Cardiac septum (tissue), 1 donor: Measurements from ENCODE around the gene BTBD9. TPM values are rescaled to one million over a fixed set of nuclear protein-coding genes. Genes with fewer than 3 reads are reported as not detected.
A peak's percentile ranks its signal among the peaks of the same experiment; 100 is the strongest.

Experiments used
- DNase-seq: peaks from one replicate; pipeline ENCODE4 v3.0.0-alpha.2; 2020; ENCODE audit warnings: low spot score
- intact Hi-C: fragments of 100-400 bp; cut with DNase I; formaldehyde crosslinking; loops from one replicate; pipeline ENCODE4 v1.14.0; 2022
- total RNA-seq: library from RNA; stranded (reverse); fragmentation: NEBNext Ultra II Directional; extraction: Animal tissue kit (Norgen Biotek cat#: 25700); gene quantifications from one replicate; pipeline ENCODE4 v1.2.1, GENCODE V29; 2021
- donor health status: DM: no; HTN: no; CAD: no.

Gene BTBD9
- total RNA-seq, 1 donor from 2014 or later, result 24.2 TPM

DNA sequence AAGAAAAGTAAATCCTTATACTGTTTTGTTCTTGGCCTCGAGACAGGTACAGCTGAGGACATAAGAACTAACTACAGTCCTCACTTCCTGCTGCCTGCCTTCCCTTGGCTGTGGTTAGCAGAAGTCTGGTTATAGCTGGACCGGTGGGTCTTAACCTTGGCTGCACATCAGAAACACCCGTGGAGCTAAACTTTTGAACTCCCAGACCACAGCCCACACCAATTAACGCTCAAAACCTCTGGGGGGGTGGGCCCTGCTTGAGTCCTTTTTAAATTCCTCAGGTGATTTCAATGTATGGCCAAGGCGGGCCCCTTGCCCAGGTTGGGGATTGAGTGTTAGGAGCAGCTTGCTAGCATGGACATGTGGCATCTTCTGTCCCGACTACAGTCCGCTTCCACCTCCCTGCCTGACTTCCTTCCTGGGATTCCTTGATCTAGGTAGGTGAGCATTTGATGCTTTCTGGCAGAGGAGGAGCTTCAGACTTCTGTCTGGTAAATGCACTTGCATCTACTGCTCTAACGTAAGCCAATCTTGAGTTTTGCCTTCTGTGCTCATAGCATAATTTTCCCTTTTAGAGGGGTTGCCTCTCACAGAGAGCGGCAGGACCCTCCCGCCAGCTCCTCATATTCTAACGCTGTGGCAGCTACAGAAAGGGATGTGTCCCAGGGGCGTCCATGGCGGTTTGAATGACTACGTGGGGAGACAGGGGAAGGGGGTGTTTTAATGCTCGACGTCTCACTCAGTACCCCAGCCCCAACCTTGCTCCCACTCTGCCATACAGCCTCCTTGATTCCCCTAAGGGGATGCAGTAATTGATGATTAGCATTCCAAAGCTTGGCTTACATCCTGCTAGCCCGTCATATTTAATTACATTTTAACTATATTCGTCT is 430.1 kb downstream of the BTBD9 start:
- DNase-seq, result no peak
- intact Hi-C loops, result no loop called here

DNA sequence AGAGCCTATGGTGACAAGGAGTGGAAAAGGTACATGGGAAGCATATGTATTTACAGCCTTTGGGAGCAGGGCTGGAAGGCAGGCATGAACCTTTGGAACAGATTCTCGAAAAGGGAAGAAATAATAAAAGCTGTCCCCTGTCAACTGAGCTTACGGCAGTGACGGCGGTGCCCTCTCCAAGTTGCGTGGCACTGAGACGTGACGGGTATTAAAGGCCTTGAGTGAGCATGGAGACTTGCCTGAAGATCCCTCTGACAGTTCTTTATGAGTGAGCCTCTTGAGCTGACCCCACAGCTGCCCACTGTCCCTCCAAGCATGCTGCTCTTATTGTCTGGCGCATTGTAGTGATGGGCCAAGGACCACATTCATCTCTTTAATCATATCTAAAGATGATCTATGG is 431.7 kb downstream of the BTBD9 start:
- intact Hi-C loops, result no loop called here
- DNase-seq, result no peak

DNA sequence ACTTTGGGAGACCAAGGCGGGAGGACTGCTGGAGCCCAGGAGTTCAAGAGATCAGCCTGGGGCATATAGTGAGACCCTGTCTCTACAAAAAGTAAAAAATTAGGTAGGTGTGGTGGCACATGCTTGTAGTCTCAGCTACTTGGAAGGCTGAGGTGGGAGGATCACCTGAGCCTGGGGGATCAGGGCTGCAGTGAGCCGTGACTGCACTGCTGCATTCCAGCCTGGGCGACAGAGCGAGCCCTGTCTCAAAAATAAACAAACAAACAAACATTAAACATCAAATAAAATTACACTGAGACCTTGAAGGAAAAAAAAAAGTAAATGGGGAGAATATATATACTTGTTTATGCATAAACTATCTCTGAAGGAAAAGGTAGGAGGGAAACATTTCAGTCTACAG is 432.4 kb downstream of the BTBD9 start:
- intact Hi-C loops, result no loop called here
- no peak for DNase-seq

DNA sequence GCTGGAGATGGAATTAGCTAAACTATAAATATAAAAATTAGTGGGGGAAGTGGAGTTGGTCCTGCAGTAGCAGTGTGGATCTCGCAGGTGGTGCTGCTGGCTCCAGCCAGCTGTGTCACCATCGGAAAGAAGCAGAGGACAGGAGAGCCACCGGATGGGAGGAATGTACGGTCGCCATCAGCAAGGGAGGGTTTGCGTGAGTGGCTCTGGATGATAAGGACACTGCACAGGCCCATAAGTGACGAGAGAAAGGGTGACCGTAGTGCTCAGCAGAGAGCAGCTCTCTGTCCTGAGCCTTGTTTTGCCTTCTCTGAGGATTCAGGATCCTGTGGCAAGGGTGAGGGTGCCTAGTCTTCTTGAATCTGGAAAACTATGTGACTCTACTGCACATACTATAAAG is 441.5 kb downstream of the BTBD9 start:
- intact Hi-C loops, result no loop called here
- DNase-seq, result no peak

DNA sequence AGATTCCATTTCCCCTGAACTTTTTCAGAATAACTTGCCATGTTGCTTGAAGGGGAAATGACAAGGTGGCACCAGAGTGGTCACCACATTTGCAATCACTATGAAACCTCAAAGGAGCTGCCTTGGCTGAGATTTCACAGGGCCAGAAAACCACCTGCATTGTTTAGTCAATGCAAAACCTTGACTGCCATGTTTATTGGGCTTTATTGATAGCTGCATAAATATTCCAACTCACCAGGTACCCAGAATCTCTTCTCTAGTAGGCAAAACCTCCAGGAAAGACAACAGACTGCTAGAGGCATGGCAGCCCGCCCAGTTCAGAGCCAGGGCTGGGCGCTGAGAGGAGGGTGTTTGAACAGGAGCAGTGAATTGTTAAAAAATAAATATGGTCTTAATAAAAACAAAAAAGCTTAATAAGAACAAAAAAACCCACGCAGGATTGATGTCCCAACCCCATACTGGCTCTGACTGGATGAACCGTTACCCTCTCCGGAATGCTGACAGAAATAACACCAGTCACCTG is 444.6 kb downstream of the BTBD9 start:
- no peak for DNase-seq
- intact Hi-C loops, result no loop called here

DNA sequence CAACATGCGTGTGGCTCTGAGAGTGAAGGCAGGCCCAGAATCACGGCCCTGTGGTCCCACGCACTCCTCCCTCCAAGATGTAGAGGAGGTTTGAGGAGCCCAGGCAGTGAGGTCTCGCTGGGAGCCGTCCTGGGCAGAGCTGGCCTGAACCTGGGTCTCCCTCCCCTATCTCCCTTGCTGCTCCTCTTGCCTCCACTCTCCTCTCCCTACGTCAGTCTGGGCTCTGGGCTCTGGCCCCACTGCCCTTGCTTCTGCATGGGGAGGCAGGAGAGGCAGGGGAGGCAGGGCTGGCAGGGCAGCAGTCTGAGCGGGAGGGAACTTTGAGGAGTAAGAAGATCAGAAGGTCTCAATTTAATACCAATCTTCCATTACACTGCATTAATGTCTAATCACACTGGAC is 445.1 kb downstream of the BTBD9 start:
- no peak for DNase-seq
- intact Hi-C loops, result no loop called here

DNA sequence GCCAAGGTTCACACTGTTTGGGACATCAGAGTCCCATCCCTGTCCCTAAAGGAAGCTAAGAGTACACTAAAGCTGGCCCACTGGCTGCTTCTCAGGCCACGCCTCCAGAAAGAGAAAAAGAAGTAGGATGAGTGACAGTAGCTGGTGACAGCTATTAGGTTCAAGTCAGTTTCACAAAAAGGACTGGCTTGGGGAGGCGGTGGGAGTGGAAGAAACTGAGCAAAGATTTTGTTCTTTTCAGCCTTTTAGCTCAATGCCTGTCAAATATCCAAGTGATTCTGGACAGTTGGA is 445.5 kb downstream of the BTBD9 start:
- intact Hi-C loops, result no loop called here
- no peak for DNase-seq

DNA sequence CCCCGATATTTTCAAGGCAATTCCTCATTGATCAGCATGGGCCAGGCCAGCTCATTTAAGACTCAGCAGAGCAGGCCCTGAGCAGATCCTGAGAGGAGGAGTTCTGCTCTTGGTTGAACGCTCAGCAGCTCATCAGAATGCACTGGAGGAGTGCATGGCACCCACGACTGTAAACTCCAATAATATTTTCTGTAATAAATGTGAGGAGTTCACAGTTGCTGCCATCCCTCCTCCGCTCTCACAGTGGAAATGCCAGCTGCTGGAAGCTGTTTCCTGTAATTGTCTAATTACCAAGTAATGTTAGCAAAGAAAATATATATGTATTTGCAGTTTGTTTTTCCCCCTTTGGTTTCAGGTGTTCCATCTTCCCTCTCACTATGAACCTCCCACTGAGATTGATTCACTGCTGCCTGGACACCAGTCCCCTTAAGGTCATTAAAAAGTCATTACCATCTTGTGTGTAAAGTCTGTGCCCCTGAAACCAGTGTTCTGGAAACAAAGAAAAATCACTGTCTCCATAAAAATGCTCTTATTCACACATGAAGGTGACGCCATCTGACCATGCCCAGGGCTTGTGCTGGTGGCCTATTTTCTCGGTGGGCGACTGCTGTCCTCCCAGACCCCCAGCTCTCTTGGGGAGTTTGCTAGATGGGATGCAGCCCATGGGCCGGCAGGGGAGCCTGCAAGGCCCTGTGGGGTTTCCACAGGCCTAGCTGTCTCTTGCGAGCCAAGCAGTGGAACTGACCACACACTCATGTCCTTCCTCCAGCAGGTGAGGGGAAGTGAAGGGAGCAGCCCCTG is 446.0 kb downstream of the BTBD9 start:
- peak; percentile 54 for DNase-seq
- intact Hi-C loops, result no loop called here

DNA sequence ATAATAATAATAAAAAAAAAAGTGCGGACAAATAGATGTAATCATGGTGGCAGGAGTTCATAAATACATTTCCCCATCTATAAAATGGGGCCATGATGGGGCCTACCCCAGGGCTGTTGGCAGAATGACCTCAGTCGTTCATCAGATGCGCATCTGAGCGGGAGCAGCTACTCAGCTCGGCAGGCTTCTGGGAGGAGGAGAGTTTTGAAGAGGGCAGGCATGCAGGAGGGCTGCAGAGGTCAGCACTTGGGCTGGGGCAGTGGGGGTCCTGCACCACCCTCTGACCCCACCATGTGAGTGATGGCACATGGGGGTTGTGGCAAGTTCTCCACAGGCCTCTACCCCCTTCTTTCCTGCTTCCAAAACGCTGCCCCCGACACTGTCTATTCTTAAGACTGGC is 446.7 kb downstream of the BTBD9 start:
- DNase-seq, result peak; percentile 60

DNA sequence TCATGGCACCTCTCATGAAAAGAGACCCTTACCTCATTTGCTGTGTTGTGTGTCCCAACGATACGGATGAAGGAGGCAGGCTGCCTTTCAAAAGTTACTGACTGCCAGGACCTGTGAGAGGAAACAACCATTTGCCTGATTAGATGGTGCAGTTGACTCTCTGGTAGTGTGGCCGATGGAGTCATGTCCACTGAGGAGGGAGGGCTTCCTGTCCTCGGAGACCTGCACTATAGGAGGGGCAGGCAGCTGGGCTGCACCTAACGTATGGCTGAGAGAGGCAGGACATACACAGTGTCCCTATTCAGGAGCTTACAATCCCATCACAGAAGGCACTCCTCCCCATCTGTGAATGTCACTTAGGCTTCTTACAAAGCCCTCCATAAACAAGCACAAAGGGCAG is 447.2 kb downstream of the BTBD9 start:
- DNase-seq, result no peak

More for the DNA sequence above, 446.7 kb downstream of the BTBD9 start:
- intact Hi-C loops, result no loop called here

DNA sequence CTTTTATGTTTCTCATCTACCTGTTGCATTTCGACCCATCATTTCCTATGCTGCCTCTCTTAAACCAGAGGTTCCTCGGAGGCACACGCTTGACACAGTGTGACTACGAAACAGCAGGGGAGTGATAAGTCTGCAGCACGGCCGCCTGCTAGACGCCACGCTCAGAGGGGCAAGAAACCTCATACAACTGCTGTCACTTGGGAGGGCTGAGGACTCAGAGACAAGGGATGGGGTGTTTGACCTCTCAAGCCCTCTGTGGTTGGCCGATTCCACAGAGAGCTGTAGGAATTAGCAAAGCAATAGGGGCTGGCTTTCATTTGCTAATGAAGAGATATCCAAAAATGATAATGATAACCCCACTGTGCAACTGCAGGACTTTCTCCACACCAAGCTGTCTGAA is 447.7 kb downstream of the BTBD9 start:
- intact Hi-C loops, result no loop called here
- DNase-seq, result peak; percentile 62

More for the DNA sequence above, 447.2 kb downstream of the BTBD9 start:
- intact Hi-C loops, result no loop called here

DNA sequence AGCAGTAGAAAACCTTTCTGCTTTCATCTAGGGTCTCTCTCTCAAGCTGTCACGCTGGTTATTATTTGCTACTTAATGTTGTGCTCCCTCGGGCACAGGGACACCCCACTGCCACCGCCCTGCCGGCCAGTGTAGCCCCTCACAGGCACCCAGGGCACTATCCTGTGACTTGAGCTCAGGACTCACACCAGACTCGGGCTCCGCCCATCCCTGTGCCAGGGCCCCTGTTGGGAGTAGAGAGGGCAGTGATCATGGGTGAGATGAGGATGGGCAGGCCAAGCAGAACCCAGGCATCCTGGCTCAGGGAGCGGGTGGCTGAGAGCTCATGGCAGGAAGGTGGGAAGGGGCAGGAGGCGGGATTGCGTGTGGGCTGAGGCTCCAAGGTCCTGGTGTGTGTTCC is 448.3 kb downstream of the BTBD9 start:
- intact Hi-C loops, result no loop called here
- peak; percentile 50 for DNase-seq

DNA sequence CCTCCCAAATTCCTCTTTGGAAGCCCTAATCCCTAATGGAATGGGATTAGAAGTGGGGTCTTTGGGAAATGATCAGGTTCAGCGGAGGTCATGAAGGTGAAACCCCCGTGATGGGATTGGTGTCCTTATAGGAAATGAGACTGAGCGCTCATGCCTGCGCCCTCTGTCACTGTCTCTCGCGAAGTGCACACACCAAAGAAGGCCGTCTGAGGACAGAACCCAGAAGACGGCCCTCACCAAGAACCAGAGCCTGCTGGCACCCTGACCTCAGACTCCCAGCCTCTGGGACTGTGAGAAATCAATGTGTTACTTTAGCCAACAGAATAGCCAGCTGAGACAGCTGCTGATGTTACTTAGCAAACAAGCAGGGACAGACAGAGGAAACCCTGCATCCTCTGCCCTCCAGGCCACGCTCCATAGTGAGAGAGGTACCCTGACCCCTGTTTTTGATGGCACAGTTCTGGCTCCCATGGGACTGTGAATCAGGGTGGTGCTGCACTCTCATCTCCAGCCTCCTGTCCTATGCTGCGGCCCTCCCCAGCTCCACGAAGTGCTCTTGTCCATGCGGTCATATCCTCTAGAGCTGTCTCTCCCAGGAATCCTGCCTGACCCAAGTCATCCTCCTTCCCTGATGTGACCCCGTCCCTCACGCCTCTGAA is 450.9 kb downstream of the BTBD9 start:
- peak; percentile 49 for DNase-seq
- intact Hi-C loops, result no loop called here

DNA sequence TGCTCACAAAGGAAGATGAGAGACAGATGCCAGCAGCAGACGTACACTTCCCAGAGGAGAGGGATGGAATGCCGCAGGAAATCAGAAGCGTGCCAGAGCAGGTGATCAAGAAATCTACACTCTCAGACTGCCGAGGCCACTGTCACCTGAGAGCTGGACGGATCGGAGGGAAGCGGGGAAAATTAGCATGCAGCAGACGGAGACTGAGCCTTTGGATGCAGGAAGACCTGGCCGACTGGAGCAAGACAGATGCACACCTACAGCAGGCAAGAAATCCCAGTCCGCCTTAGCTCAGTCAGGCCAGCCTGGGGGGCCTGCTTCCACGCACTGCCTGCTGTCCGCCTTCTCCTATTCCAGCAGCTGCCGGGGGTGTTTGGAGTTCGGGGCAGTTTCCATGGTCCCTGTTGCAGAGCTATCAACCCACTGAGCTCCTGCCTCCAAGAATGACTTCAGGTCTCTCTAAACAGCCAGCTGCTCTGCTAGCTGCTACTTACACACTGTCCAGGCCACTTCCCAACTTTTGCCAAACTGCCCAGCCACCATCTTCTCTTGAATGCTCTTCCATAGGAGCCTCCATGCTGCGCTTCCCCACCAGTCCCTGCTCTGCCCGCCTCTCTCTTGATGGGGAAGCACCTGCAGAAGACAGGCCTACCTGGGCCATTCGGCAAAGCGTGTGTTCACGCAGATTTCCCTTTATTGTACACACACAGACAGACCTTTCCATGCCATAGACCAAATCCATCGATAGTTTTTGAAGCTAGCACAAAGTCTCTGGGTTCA is 451.7 kb downstream of the BTBD9 start:
- intact Hi-C loops, result no loop called here
- peak; percentile 68 for DNase-seq

DNA sequence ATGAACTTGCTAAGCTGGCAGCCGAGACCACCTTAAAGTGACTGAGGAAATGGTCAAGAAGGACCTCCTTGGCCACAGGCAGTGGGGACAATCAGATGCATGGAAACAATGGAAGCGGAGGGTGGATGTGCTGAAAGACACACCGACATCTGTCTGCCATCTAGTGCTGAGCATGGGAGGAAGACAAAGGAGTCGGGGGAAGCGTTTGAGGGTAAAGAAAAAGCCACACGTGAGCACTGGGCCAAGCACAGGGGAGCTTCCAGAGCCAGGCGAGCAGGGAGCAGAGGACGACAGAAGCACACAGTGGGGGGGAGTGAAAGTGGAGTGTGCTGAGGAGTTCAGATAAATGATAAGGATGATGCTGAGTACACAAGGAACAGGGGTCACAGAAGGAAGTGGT is 452.4 kb downstream of the BTBD9 start:
- intact Hi-C loops, result no loop called here
- peak; percentile 47 for DNase-seq

DNA sequence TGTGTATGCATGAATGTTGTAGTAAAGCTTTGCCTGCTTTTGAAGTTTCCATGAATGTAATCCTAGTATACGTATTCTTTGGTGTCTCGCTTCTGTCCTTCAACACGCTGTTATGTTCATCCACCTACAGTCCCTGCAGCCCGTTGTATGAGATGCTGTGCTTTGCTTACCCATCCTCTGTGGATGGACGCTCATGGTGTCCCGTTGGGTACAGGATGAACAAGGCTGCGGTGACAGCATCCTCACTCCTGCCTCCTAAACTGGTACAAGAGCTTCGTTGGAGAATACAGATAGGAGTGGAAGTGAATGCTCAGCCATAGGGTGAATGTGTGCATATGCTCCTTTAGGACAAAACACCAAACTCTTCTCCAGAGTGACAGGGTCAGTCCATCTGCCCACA is 454.0 kb downstream of the BTBD9 start:
- intact Hi-C loops, result no loop called here
- peak; percentile 9 for DNase-seq

DNA sequence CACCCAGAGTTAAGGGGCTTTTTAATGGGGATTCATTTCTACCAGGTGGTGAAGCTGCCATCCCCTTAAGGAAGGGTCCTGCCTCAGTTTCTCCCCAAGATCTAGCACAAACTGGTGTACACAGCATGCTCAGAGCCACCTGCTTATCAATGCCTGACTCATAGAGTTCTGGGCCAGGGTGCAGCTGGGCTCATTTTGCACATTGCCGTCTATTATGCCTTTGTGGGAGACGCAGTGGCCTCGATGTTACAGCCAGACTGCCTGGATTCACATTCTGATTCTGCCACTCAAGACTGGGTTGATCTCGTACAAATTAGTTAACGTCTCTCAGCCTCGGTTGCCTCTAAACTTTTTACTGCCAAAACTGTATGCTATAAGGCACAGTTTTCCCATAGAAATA is 454.5 kb downstream of the BTBD9 start:
- intact Hi-C loops, result no loop called here
- peak; percentile 46 for DNase-seq

DNA sequence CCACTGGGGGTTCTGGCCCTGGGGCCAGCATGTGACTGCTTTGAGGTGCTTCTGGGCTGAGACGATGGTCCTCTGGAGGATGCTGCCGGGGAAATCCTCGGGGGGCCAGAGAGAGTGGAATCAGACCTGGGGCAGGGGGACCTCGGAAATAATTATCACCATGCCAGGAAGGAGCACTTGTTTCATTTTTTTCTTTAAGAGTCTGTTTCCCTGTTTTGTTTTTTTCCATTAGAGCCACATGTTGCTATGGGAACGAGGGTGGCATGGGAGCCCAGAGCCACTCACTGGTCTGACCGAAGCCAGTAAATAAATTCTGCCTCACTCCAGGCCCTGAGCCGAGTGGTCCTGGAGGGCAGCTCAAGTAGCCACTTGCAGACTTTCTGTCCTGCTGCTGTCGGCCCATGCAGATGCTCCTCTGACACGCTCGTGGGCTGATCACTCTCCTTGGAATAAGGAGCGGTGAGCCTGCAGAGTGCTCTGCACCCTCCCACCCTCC is 455.1 kb downstream of the BTBD9 start:
- peak; percentile 44 for DNase-seq
- intact Hi-C loops, result no loop called here

DNA sequence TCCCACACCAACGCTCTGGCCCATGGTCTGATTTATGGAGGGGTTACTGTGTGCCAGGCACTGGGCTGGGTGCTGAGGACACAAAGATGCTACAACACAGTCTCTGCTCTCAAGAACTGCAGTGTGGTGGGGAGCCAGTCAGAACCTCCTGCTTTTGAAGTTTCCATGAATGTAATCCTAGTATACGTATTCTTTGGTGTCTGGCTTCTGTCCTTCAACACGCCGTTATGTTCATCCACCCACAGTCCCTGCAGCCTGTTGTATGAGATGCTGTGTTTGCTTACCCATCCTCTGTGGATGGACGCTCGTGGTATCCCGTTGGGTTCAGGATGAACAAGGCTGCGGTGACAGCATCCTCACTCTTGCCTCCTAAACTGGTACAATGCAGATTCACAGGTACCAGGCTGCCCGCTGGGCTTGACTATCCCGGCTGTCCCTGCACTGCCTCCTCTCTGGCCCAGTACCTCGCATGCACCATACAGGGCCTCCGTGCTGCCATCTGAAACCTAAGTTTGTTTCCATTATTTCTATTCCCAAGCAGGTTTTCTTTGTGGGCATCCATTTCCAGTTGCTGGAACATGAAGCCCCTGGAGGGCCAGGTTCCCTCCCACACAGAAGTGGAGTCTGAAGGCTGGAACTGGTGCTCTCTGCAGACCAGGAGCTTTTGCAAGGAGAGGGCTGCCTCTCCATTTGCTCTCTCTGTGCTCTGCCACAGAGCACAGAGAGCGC is 455.7 kb downstream of the BTBD9 start:
- peak; percentile 71 for DNase-seq
- intact Hi-C loops, result no loop called here
